ENCODE data around the gene ANKRD63. TPM values are rescaled to one million over a fixed set of nuclear protein-coding genes. Genes with fewer than 3 reads are reported as not detected.

The ANKRD63 gene
- total and polyA plus RNA-seq, 2 experiments from 2014 or later = 0.30 to 0.47 TPM

GRCh38 chr15:40275523-40275922 lies 7.3 kb downstream of the ANKRD63 start:
- TF ChIP-seq CTCF (IDR thresholded peaks at IDR 0.05; ENCODE audit: poor library complexity) = no peak
- TF ChIP-seq EZH2 (IDR thresholded peaks at IDR 0.05; ENCODE audit: borderline replicate concordance) = no peak
- no peak for TF ChIP-seq EZH2phosphoT487 (IDR thresholded peaks at IDR 0.05; ENCODE audit: low read depth, severe bottlenecking, unreplicated experiment)
- no peak overlapping the region for H3K4me3 ChIP-seq
- no peak overlapping the region for H2AFZ ChIP-seq
- H3K4me1 ChIP-seq (ENCODE audit: insufficient read depth) = no peaks in the 10 kb centered on the region
- no peaks in the 10 kb centered on the region for H3K9me2 ChIP-seq (replicated peaks; ENCODE audit: insufficient read depth)
- H3K27ac ChIP-seq = no peak overlapping the region
- no peak overlapping the region for H3K4me2 ChIP-seq
- no peak for DNase-seq (ENCODE audit: low spot score)
- WGBS (ENCODE audit: low lambda C conversion rate, missing lambda C conversion rate) = 96% methylated on average over 5 of the region's 5 CpGs
- no peaks in the 10 kb centered on the region for H3K9me3 ChIP-seq (ENCODE audit: low read depth)
- no peaks in the 10 kb centered on the region for H3K79me2 ChIP-seq
- no peaks in the 10 kb centered on the region for H4K20me1 ChIP-seq (ENCODE audit: insufficient read depth, poor library complexity, severe bottlenecking)
- H3K36me3 ChIP-seq (replicated peaks; ENCODE audit: insufficient read depth, low read depth) = no peaks in the 10 kb centered on the region
- peaks cover 25% of the 10 kb centered on the region for H3K27me3 ChIP-seq

- no peak for TF ChIP-seq EZH2 (IDR thresholded peaks at IDR 0.05; ENCODE audit: borderline replicate concordance)
- TF ChIP-seq CTCF (IDR thresholded peaks at IDR 0.05; ENCODE audit: poor library complexity) = peak; percentile 100
- TF ChIP-seq EZH2phosphoT487 (IDR thresholded peaks at IDR 0.05; ENCODE audit: low read depth, severe bottlenecking, unreplicated experiment) = no peak
- H2AFZ ChIP-seq = no peak overlapping the region
- peak; percentile 91 for DNase-seq (ENCODE audit: low spot score)
These were observed 8.3 kb downstream of the ANKRD63 start for GRCh38 chr15:40274350-40275274.

GRCh38 chr15:40273428-40273827 lies 9.4 kb downstream of the ANKRD63 start:
- Histone ChIP-seq H3K4me1 (ENCODE audit: insufficient read depth) (no peaks in the 10 kb centered on the region), H3K36me3 (replicated peaks; ENCODE audit: insufficient read depth, low read depth) (no peaks in the 10 kb centered on the region), H3K9me2 (replicated peaks; ENCODE audit: insufficient read depth) (no peaks in the 10 kb centered on the region), H3K27me3 (peaks cover 5% of the 10 kb centered on the region), H3K4me2 (no peak overlapping the region), H3K9me3 (ENCODE audit: low read depth) (no peaks in the 10 kb centered on the region), H3K79me2 (no peaks in the 10 kb centered on the region), H2AFZ (no peak overlapping the region), H4K20me1 (ENCODE audit: insufficient read depth, poor library complexity, severe bottlenecking) (no peaks in the 10 kb centered on the region), H3K27ac (no peak overlapping the region), H3K4me3 (no peak overlapping the region)
- WGBS (ENCODE audit: low lambda C conversion rate, missing lambda C conversion rate) = 94% methylated on average over 9 of the region's 9 CpGs
- DNase-seq (ENCODE audit: low spot score) = no peak
- TF ChIP-seq EZH2phosphoT487 (IDR thresholded peaks at IDR 0.05; ENCODE audit: low read depth, severe bottlenecking, unreplicated experiment) = no peak
- TF ChIP-seq CTCF (IDR thresholded peaks at IDR 0.05; ENCODE audit: poor library complexity) = no peak
- no peak for TF ChIP-seq EZH2 (IDR thresholded peaks at IDR 0.05; ENCODE audit: borderline replicate concordance)

More at GRCh38 chr15:40274350-40275274, 8.3 kb downstream of the ANKRD63 start:
- H3K79me2 ChIP-seq = no peaks in the 10 kb centered on the region
- peaks cover 16% of the 10 kb centered on the region for H3K27me3 ChIP-seq
- H4K20me1 ChIP-seq (ENCODE audit: insufficient read depth, poor library complexity, severe bottlenecking) = no peaks in the 10 kb centered on the region
- H3K9me3 ChIP-seq (ENCODE audit: low read depth) = no peaks in the 10 kb centered on the region
- H3K4me2 ChIP-seq = no peak overlapping the region
- H3K9me2 ChIP-seq (replicated peaks; ENCODE audit: insufficient read depth) = no peaks in the 10 kb centered on the region
- 62% methylated on average over 25 of the region's 26 CpGs for WGBS (ENCODE audit: low lambda C conversion rate, missing lambda C conversion rate)
- H3K4me1 ChIP-seq (ENCODE audit: insufficient read depth) = no peaks in the 10 kb centered on the region
- no peak overlapping the region for H3K27ac ChIP-seq
- no peaks in the 10 kb centered on the region for H3K36me3 ChIP-seq (replicated peaks; ENCODE audit: insufficient read depth, low read depth)
- no peak overlapping the region for H3K4me3 ChIP-seq

All from hepatocyte (in vitro differentiated cells).